ENCODE data around the gene OVCH1. TPM values are rescaled to one million over a fixed set of nuclear protein-coding genes. Genes with fewer than 3 reads are reported as not detected.

OVCH1 gene
- total and polyA plus RNA-seq, 9 of the 15 experiments (the other 6 are each of a cell fraction or from before 2014, with no cell fraction given), result not detected

- Histone ChIP-seq H4K20me1 (replicated peaks; ENCODE audit: control insufficient read depth, insufficient read depth, low read length) (no peaks in the 10 kb centered on the region), H3K4me2 (ENCODE audit: insufficient read depth, low read length) (no peak overlapping the region), H3K9ac (ENCODE audit: insufficient read depth in 1 of 2, low read depth in 2 of 2, low read length in 2 of 2) (no peak overlapping the region), H3K27ac (ENCODE audit: extremely low read depth, low read depth, low read length) (no peak overlapping the region), H3K79me2 (ENCODE audit: control insufficient read depth, insufficient read depth, low read length) (no peaks in the 10 kb centered on the region), H2AFZ (ENCODE audit: low read depth, low read length) (no peak overlapping the region), H3K36me3 (ENCODE audit: control insufficient read depth, insufficient read depth, low read length) (no peaks in the 10 kb centered on the region), H3K4me1 (replicated peaks in 1 of 2; ENCODE audit: control insufficient read depth in 2 of 2, insufficient read depth in 2 of 2, low read length in 2 of 2) (no peaks in the 10 kb centered on the region), H3K9me3 (replicated peaks; ENCODE audit: control insufficient read depth, insufficient read depth, low read depth, low read length) (no peaks in the 10 kb centered on the region; the same call in 1 of the 2 replicates), H3K27me3 (ENCODE audit: control insufficient read depth in 2 of 2, insufficient read depth in 2 of 2, low read length in 2 of 2) (no peaks in the 10 kb centered on the region), H3K9me1 (ENCODE audit: control insufficient read depth, insufficient read depth, low read length) (no peaks in the 10 kb centered on the region), H3K4me3 (no peak overlapping the region)
- FAIRE-seq (no peak), DNase-seq (ENCODE audit: extremely low read depth in 1 of 4, low spot score in 3 of 4) (no peak), ATAC-seq (no peak)
- BruUV-seq (replicated peaks), result no TSS peak
- ChIA-PET POLR2A (interaction anchor here (1.2 kb wide), 1 partner anchor 14 kb away, joined by 3 read pairs; no protein-coding TSS in a partner anchor), CTCF (ENCODE audit: low intra/inter-chr PET ratio) (no interaction called here)
- 4% methylated on average over 4 of the region's 4 CpGs for WGBS (ENCODE audit: insufficient coverage, low coverage, missing lambda C conversion rate)
- intact Hi-C loops (cut with micrococcal nuclease), result no loop called here
- in situ Hi-C loops (cut with MboI), result no loop called here
- TF ChIP-seq SMAD2 (IDR thresholded peaks at IDR 0.05; ENCODE audit: low read depth, low read length), result no peak
- TF ChIP-seq MEIS2 (IDR thresholded peaks at IDR 0.05; ENCODE audit: partially characterized antibody), result no peak
- TF ChIP-seq, protein P1, sequence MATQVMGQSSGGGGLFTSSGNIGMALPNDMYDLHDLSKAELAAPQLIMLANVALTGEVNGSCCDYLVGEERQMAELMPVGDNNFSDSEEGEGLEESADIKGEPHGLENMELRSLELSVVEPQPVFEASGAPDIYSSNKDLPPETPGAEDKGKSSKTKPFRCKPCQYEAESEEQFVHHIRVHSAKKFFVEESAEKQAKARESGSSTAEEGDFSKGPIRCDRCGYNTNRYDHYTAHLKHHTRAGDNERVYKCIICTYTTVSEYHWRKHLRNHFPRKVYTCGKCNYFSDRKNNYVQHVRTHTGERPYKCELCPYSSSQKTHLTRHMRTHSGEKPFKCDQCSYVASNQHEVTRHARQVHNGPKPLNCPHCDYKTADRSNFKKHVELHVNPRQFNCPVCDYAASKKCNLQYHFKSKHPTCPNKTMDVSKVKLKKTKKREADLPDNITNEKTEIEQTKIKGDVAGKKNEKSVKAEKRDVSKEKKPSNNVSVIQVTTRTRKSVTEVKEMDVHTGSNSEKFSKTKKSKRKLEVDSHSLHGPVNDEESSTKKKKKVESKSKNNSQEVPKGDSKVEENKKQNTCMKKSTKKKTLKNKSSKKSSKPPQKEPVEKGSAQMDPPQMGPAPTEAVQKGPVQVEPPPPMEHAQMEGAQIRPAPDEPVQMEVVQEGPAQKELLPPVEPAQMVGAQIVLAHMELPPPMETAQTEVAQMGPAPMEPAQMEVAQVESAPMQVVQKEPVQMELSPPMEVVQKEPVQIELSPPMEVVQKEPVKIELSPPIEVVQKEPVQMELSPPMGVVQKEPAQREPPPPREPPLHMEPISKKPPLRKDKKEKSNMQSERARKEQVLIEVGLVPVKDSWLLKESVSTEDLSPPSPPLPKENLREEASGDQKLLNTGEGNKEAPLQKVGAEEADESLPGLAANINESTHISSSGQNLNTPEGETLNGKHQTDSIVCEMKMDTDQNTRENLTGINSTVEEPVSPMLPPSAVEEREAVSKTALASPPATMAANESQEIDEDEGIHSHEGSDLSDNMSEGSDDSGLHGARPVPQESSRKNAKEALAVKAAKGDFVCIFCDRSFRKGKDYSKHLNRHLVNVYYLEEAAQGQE (IDR thresholded peaks at IDR 0.05; ENCODE audit: borderline replicate concordance), result no peak
- TF ChIP-seq, protein P1 (CRISPR knock-in tag; IDR thresholded peaks at IDR 0.05; ENCODE audit: low read depth), result no peak
- TF ChIP-seq KDM2B (CRISPR knock-in tag; IDR thresholded peaks at IDR 0.05), result no peak
- no peak for TF ChIP-seq CEBPZ (IDR thresholded peaks at IDR 0.05; ENCODE audit: borderline replicate concordance, low read depth, low read length)
- TF ChIP-seq PURB (CRISPR knock-in tag; IDR thresholded peaks at IDR 0.05; ENCODE audit: low read depth), result no peak
- TF ChIP-seq ZNF347 (CRISPR knock-in tag; IDR thresholded peaks at IDR 0.05; ENCODE audit: low read depth), result no peak
- no peak for TF ChIP-seq CBX3 (IDR thresholded peaks at IDR 0.05; ENCODE audit: borderline replicate concordance in 1 of 2, low read length in 2 of 2)
- TF ChIP-seq CSDE1 (IDR thresholded peaks at IDR 0.05), result no peak
- no peak for TF ChIP-seq JUNB (CRISPR knock-in tag; conservative IDR thresholded peaks at IDR 0.05)
- TF ChIP-seq, protein P2, sequence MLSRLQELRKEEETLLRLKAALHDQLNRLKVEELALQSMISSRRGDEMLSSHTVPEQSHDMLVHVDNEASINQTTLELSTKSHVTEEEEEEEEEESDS (CRISPR knock-in tag; IDR thresholded peaks at IDR 0.05), result no peak
- no peak for TF ChIP-seq ESRRA (IDR thresholded peaks at IDR 0.05; ENCODE audit: borderline replicate concordance, low read depth)
Observed at GRCh38 chr12:29463198-29463597, 34.3 kb downstream of the OVCH1 start.

All from K562 (cell line).